Stimulated activated CD8-positive, alpha-beta memory T cell treated with anti-CD3 and anti-CD28 coated beads, Interleukin-4, amount 100 ng/mL, for 48 hours (primary cell): ENCODE measurements around the gene TEX2.

Source experiments
- DNase-seq: peaks from one replicate; pipeline ENCODE4 v3.0.0-alpha.2; 2020

Gene TEX2

GRCh38 chr17:64155751-64156544 is 107.1 kb downstream of the TEX2 start:
- no peak for DNase-seq

GRCh38 chr17:64155129-64155528 is 107.9 kb downstream of the TEX2 start:
- DNase-seq, result no peak

- no peak for DNase-seq
These were observed 108.3 kb downstream of the TEX2 start for GRCh38 chr17:64154717-64155116.

- no peak for DNase-seq
These were observed 108.8 kb downstream of the TEX2 start for GRCh38 chr17:64154313-64154695.

- DNase-seq, result no peak
These were observed 109.3 kb downstream of the TEX2 start for GRCh38 chr17:64153565-64154312.

GRCh38 chr17:64152428-64153125 is 110.5 kb downstream of the TEX2 start:
- DNase-seq, result no peak

- no peak for DNase-seq
These were observed 112.1 kb downstream of the TEX2 start for GRCh38 chr17:64151016-64151368.

- no peak for DNase-seq
These were observed 112.6 kb downstream of the TEX2 start for GRCh38 chr17:64150237-64151015.

- DNase-seq, result no peak
These were observed 113.9 kb downstream of the TEX2 start for GRCh38 chr17:64149196-64149595.

GRCh38 chr17:64148699-64149098 is 114.4 kb downstream of the TEX2 start:
- DNase-seq, result peak; percentile 46

- DNase-seq, result no peak
These were observed 114.9 kb downstream of the TEX2 start for GRCh38 chr17:64148017-64148631.

- DNase-seq, result peak; percentile 48
These were observed 115.7 kb downstream of the TEX2 start for GRCh38 chr17:64147110-64148016.

- DNase-seq, result peak; percentile 67
These were observed 116.5 kb downstream of the TEX2 start for GRCh38 chr17:64146418-64147109.

- DNase-seq, result peak; percentile 95
These were observed 117.2 kb downstream of the TEX2 start for GRCh38 chr17:64145751-64146417.

GRCh38 chr17:64145375-64145750 is 117.7 kb downstream of the TEX2 start:
- DNase-seq, result no peak

GRCh38 chr17:64139542-64139941 is 123.5 kb downstream of the TEX2 start:
- DNase-seq, result no peak

GRCh38 chr17:64138441-64138840 is 124.6 kb downstream of the TEX2 start:
- DNase-seq, result no peak

- DNase-seq, result no peak
These were observed 128.1 kb downstream of the TEX2 start for GRCh38 chr17:64135000-64135399.

GRCh38 chr17:64134216-64134970 is 128.7 kb downstream of the TEX2 start:
- DNase-seq, result no peak
